ENCODE data around the gene ZNF691.

ZNF691 gene

GRCh38 chr1:42816585-42817439 is 29.6 kb upstream of the ZNF691 start, which contains the start of the genes ERMAP and SVBP (continued):
- peak; percentile 81 for TF ChIP-seq IKZF3 (tag by site-specific recombination; IDR thresholded peaks at IDR 0.05)
- TF ChIP-seq ZNF837 (tag by site-specific recombination; IDR thresholded peaks at IDR 0.05): no peak
- no peak for TF ChIP-seq ZBTB1 (tag by site-specific recombination; IDR thresholded peaks at IDR 0.05)
- TF ChIP-seq ZNF704 (tag by site-specific recombination; IDR thresholded peaks at IDR 0.05): no peak
- no peak for TF ChIP-seq PRDM4 (tag by site-specific recombination; IDR thresholded peaks at IDR 0.05)
- TF ChIP-seq ZNF747 (tag by site-specific recombination; IDR thresholded peaks at IDR 0.05): no peak
- peak; percentile 13; the same call in 1 of the 2 replicates for TF ChIP-seq ZBTB6 (tag by site-specific recombination; IDR thresholded peaks at IDR 0.05)
- TF ChIP-seq ZBTB7A (tag by site-specific recombination; IDR thresholded peaks at IDR 0.05; ENCODE audit: low read depth): no peak
- no peak for TF ChIP-seq BCL11A (tag by site-specific recombination; IDR thresholded peaks at IDR 0.05; ENCODE audit: low read depth)
- TF ChIP-seq WT1 (tag by site-specific recombination; IDR thresholded peaks at IDR 0.05): no peak
- no peak for TF ChIP-seq ZNF146 (tag by site-specific recombination; IDR thresholded peaks at IDR 0.05)
- TF ChIP-seq ZBTB26 (tag by site-specific recombination; optimal IDR thresholded peaks at IDR 0.05): peak; percentile 77
- peak; percentile 29; the same call in 1 of the 2 replicates for TF ChIP-seq ZNF692 (tag by site-specific recombination; IDR thresholded peaks at IDR 0.05)
- TF ChIP-seq ZXDB (tag by site-specific recombination; IDR thresholded peaks at IDR 0.05): 0 out of 2 replicates have a peak, but pooled peaks have one; percentile 45
- peak; percentile 77 for TF ChIP-seq GLIS2 (tag by site-specific recombination; IDR thresholded peaks at IDR 0.05)
- no peak for TF ChIP-seq ZNF114 (tag by site-specific recombination; IDR thresholded peaks at IDR 0.05)
- TF ChIP-seq ZSCAN30 (tag by site-specific recombination; IDR thresholded peaks at IDR 0.05): peak; percentile 28
- no peak for TF ChIP-seq ZNF121 (tag by site-specific recombination; IDR thresholded peaks at IDR 0.05)
- TF ChIP-seq EGR2 (tag by site-specific recombination; IDR thresholded peaks at IDR 0.05; ENCODE audit: low read depth): peak; percentile 24; the same call in 1 of the 2 replicates
- 0 out of 2 replicates have a peak, but pooled peaks have one; percentile 12 for TF ChIP-seq ZBTB11 (tag by site-specific recombination; conservative IDR thresholded peaks at IDR 0.05; ENCODE audit: low read depth)
- peak; percentile 85 for TF ChIP-seq ZIC2 (tag by site-specific recombination; IDR thresholded peaks at IDR 0.05)
- TF ChIP-seq GLI2 (tag by site-specific recombination; IDR thresholded peaks at IDR 0.05; ENCODE audit: borderline replicate concordance, low read depth): no peak
- peak; percentile 79 for TF ChIP-seq SP2 (tag by site-specific recombination; IDR thresholded peaks at IDR 0.05)
- TF ChIP-seq ZNF843 (tag by site-specific recombination; IDR thresholded peaks at IDR 0.05): no peak
- peak; percentile 72 for TF ChIP-seq ZNF335 (tag by site-specific recombination; conservative IDR thresholded peaks at IDR 0.05)
- TF ChIP-seq ZNF184 (tag by site-specific recombination; IDR thresholded peaks at IDR 0.05): no peak
- no peak for TF ChIP-seq ZNF521 (tag by site-specific recombination; IDR thresholded peaks at IDR 0.05)
- no peak for TF ChIP-seq HOXA7 (CRISPR knock-in tag; IDR thresholded peaks at IDR 0.05; ENCODE audit: borderline replicate concordance)
- TF ChIP-seq ZNF76 (tag by site-specific recombination; IDR thresholded peaks at IDR 0.05; ENCODE audit: borderline replicate concordance, low read depth): 0 out of 2 replicates have a peak, but pooled peaks have one; percentile 25
